GM12878 (cell line): Measurements from ENCODE around the gene SPIN1.

Source experiments
- CHD4 ChIP-seq: fragments of 200-600 bp; sonication (generic); IDR thresholded peaks from 2 replicates; pipeline ENCODE4 v1.6.1; 2016; ENCODE audit warnings: mild to moderate bottlenecking
- EP300 ChIP-seq, 2 experiments: fragments of 150-350 bp in 1 of 2; IDR thresholded peaks; 2 replicates each; pipeline ENCODE4 v1.6.1; 2011 to 2012; ENCODE audit warnings: low read depth in 2 of 2, low read length in 2 of 2, borderline replicate concordance in 1 of 2, improper control_type of control experiment in 1 of 2, inconsistent platforms in 1 of 2; ENCODE audit not compliant: control insufficient read depth in 1 of 2
- EZH2 ChIP-seq: IDR thresholded peaks from 2 replicates; pipeline ENCODE4 v1.6.1; 2012; ENCODE audit warnings: low read depth, mild to moderate bottlenecking, control low read depth, inconsistent platforms, low read length, borderline replicate concordance; ENCODE audit not compliant: control insufficient read depth
- MAX ChIP-seq: IDR thresholded peaks from 2 replicates; pipeline ENCODE4 v1.6.1; 2012; ENCODE audit warnings: low read depth, low read length, improper control_type of control experiment
- POLR2AphosphoS5 ChIP-seq: IDR thresholded peaks from 2 replicates; pipeline ENCODE4 v1.6.1; 2011; ENCODE audit warnings: mild to moderate bottlenecking, low read length, inconsistent platforms
- POU2F2 ChIP-seq: IDR thresholded peaks from 3 replicates; pipeline ENCODE4 v1.6.1; 2011; ENCODE audit warnings: low read depth, mild to moderate bottlenecking, low read length, borderline replicate concordance
- RAD51 ChIP-seq: fragments of 450-650 bp; IDR thresholded peaks from 2 replicates; pipeline ENCODE4 v1.6.1; 2016; ENCODE audit warnings: moderate library complexity, mild to moderate bottlenecking, inconsistent platforms
- RCOR1 ChIP-seq: conservative IDR thresholded peaks from 2 replicates; pipeline ENCODE4 v1.6.1; 2012; ENCODE audit warnings: low read depth, low read length, improper control_type of control experiment
- TF ChIP-seq, protein P1 (sequence below): IDR thresholded peaks from 2 replicates; pipeline ENCODE4 v1.6.1; 2012; ENCODE audit warnings: mild to moderate bottlenecking, low read depth, low read length

- TF ChIP-seq MAX (no peak), POU2F2 (no peak), EP300 (IDR thresholded peaks at IDR 0.05; ENCODE audit: borderline replicate concordance in 1 of 2, control insufficient read depth in 1 of 2, low read depth in 2 of 2, low read length in 2 of 2) (no peak), EZH2 (no peak), POLR2AphosphoS5 (no peak), RAD51 (no peak), CHD4 (no peak), RCOR1 (no peak)
- TF ChIP-seq, protein P1, sequence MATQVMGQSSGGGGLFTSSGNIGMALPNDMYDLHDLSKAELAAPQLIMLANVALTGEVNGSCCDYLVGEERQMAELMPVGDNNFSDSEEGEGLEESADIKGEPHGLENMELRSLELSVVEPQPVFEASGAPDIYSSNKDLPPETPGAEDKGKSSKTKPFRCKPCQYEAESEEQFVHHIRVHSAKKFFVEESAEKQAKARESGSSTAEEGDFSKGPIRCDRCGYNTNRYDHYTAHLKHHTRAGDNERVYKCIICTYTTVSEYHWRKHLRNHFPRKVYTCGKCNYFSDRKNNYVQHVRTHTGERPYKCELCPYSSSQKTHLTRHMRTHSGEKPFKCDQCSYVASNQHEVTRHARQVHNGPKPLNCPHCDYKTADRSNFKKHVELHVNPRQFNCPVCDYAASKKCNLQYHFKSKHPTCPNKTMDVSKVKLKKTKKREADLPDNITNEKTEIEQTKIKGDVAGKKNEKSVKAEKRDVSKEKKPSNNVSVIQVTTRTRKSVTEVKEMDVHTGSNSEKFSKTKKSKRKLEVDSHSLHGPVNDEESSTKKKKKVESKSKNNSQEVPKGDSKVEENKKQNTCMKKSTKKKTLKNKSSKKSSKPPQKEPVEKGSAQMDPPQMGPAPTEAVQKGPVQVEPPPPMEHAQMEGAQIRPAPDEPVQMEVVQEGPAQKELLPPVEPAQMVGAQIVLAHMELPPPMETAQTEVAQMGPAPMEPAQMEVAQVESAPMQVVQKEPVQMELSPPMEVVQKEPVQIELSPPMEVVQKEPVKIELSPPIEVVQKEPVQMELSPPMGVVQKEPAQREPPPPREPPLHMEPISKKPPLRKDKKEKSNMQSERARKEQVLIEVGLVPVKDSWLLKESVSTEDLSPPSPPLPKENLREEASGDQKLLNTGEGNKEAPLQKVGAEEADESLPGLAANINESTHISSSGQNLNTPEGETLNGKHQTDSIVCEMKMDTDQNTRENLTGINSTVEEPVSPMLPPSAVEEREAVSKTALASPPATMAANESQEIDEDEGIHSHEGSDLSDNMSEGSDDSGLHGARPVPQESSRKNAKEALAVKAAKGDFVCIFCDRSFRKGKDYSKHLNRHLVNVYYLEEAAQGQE, result no peak
Measured at GRCh38 chr9:88399966-88400365, 11.7 kb downstream of the SPIN1 start.
